CD4-positive, CD25-positive, alpha-beta regulatory T cell (primary cell): Measurements from ENCODE around the gene MBD5. TPM values are rescaled to one million over a fixed set of nuclear protein-coding genes. Genes with fewer than 3 reads are reported as not detected.

Experiments used
- ATAC-seq, 2 donors: fragments of 150-1000 bp; cut with Tn5 transposase; one replicate each; pipeline ENCODE4 v1.10.0; 2021; ENCODE audit warnings: low read depth in 2 of 2, moderate number of reproducible peaks in 2 of 2, moderate library complexity in 1 of 2
- DNase-seq, 3 donors: peaks; one replicate each; pipeline versions ENCODE4 v3.0.0 to v3.0.0-alpha.2; 2012 to 2022; ENCODE audit warnings: mixed read lengths in 1 of 3
- H3K27ac ChIP-seq: one replicate; pipeline ENCODE4 v1.7.0; 2013; ENCODE audit warnings: mild to moderate bottlenecking, low read length; ENCODE audit not compliant: insufficient read depth, poor library complexity, severe bottlenecking
- H3K27me3 ChIP-seq: one replicate; pipeline ENCODE4 v1.7.0; 2013; ENCODE audit warnings: low read length; ENCODE audit not compliant: control insufficient read depth, insufficient read depth
- H3K36me3 ChIP-seq: one replicate; pipeline ENCODE4 v1.7.0; 2013; ENCODE audit warnings: mild to moderate bottlenecking, low read length, moderate library complexity; ENCODE audit not compliant: control insufficient read depth, insufficient read depth
- H3K4me1 ChIP-seq: 2 replicates; pipeline ENCODE4 v1.7.0; 2013; ENCODE audit warnings: mild to moderate bottlenecking, low read length; ENCODE audit not compliant: insufficient read depth, control insufficient read depth, poor library complexity, severe bottlenecking
- H3K4me3 ChIP-seq: one replicate; pipeline ENCODE4 v1.7.0; 2013; ENCODE audit warnings: low read depth, mild to moderate bottlenecking, low read length, moderate library complexity
- H3K9me3 ChIP-seq, 2 experiments: 1 replicate in 1 of 2; 2 replicates in 1 of 2; pipeline ENCODE4 v1.7.0; 2013; ENCODE audit warnings: low read length in 2 of 2, mild to moderate bottlenecking in 1 of 2, moderate library complexity in 1 of 2; ENCODE audit not compliant: control insufficient read depth in 2 of 2
- H3K27ac Mint-ChIP-seq, 3 donors: one replicate each; pipeline ENCODE4 v1.8.0; 2020 to 2022; ENCODE audit warnings: mild to moderate bottlenecking in 3 of 3, mixed read lengths in 3 of 3, moderate library complexity in 2 of 3
- H3K27me3 Mint-ChIP-seq: one replicate; pipeline ENCODE4 v1.8.0; 2022; ENCODE audit warnings: mild to moderate bottlenecking, mixed read lengths
- H3K36me3 Mint-ChIP-seq: one replicate; pipeline ENCODE4 v1.8.0; 2020; ENCODE audit warnings: mixed read lengths
- H3K4me1 Mint-ChIP-seq, 4 donors: one replicate each; pipeline ENCODE4 v1.8.0; 2020 to 2022; ENCODE audit warnings: mixed read lengths in 4 of 4, mild to moderate bottlenecking in 1 of 4
- H3K4me3 Mint-ChIP-seq, 4 donors: one replicate each; pipeline ENCODE4 v1.8.0; 2020 to 2022; ENCODE audit warnings: mild to moderate bottlenecking in 4 of 4, mixed read lengths in 4 of 4, moderate library complexity in 3 of 4
- H3K9me3 Mint-ChIP-seq, 7 donors: one replicate each; pipeline ENCODE4 v1.8.0; 2020 to 2022; ENCODE audit warnings: mixed read lengths in 7 of 7, mild to moderate bottlenecking in 3 of 7, moderate library complexity in 2 of 7
- polyA plus RNA-seq, 4 donors: library from polyadenylated mRNA; unstranded; fragments of 300-500 nt; fragmentation: Illumina TruSeq; gene quantifications; one replicate each; pipeline ENCODE4 v1.2.3, GENCODE V29; 2021
- total RNA-seq: library from RNA; stranded (reverse); gene quantifications from one replicate; pipeline ENCODE4 v1.2.3, GENCODE V29; 2022

The MBD5 gene
- total and polyA plus RNA-seq, 5 donors from 2014 or later, result 11.7 to 62.6 (median 13.1) TPM

- no peak for DNase-seq
- H3K9me3 Mint-ChIP-seq, result peaks cover 6 to 24% (median 11%) of the 10 kb centered on the region in 7 donors
- H3K4me1 Mint-ChIP-seq, result peaks cover 0 to 5% (median 1%) of the 10 kb centered on the region in 4 donors
- H3K4me3 Mint-ChIP-seq, result no peak overlapping the region
- H3K9me3 ChIP-seq, result peaks cover 5 to 11% of the 10 kb centered on the region in 2 experiments
- H3K27me3 ChIP-seq, result no peaks in the 10 kb centered on the region
- no peak for ATAC-seq
- H3K4me3 ChIP-seq, result no peak overlapping the region
- H3K27ac ChIP-seq, result no peak overlapping the region
- H3K27ac Mint-ChIP-seq, result no peak overlapping the region
- peaks cover 21% of the 10 kb centered on the region for H3K36me3 Mint-ChIP-seq
- no peaks in the 10 kb centered on the region for H3K36me3 ChIP-seq
- H3K4me1 ChIP-seq, result no peaks in the 10 kb centered on the region
- no peaks in the 10 kb centered on the region for H3K27me3 Mint-ChIP-seq
Observed at GRCh38 chr2:148221926-148222325, 201.0 kb downstream of the MBD5 start.

- ATAC-seq, result no peak
- no peaks in the 10 kb centered on the region for H3K27me3 Mint-ChIP-seq
- DNase-seq, result no peak
- H3K27ac Mint-ChIP-seq, result no peak overlapping the region
- H3K4me3 Mint-ChIP-seq, result no peak overlapping the region
- H3K9me3 Mint-ChIP-seq, result peaks cover 0 to 28% (median 11%) of the 10 kb centered on the region in 7 donors
- Histone ChIP-seq H3K27me3 (no peaks in the 10 kb centered on the region), H3K9me3 (peaks cover 4 to 9% of the 10 kb centered on the region in 2 experiments), H3K27ac (no peak overlapping the region), H3K4me3 (no peak overlapping the region), H3K4me1 (no peaks in the 10 kb centered on the region), H3K36me3 (peaks cover 28% of the 10 kb centered on the region)
- H3K4me1 Mint-ChIP-seq, result peaks cover 0 to 7% (median 0%) of the 10 kb centered on the region in 4 donors
- H3K36me3 Mint-ChIP-seq, result peaks cover 41% of the 10 kb centered on the region
Observed at GRCh38 chr2:148231858-148232257, 211.0 kb downstream of the MBD5 start.

GRCh38 chr2:148234143-148234542, 213.3 kb downstream of the MBD5 start:
- ATAC-seq, result no peak
- Mint-ChIP-seq H3K4me1 (peaks cover 0 to 7% (median 2%) of the 10 kb centered on the region in 4 donors), H3K4me3 (no peak overlapping the region), H3K9me3 (peaks cover 0 to 27% (median 15%) of the 10 kb centered on the region in 7 donors), H3K27me3 (no peaks in the 10 kb centered on the region), H3K36me3 (peaks cover 57% of the 10 kb centered on the region), H3K27ac (no peak overlapping the region)
- no peak overlapping the region for H3K4me3 ChIP-seq
- no peaks in the 10 kb centered on the region for H3K27me3 ChIP-seq
- no peaks in the 10 kb centered on the region for H3K4me1 ChIP-seq
- no peak for DNase-seq
- H3K9me3 ChIP-seq, result peaks cover 9 to 10% of the 10 kb centered on the region in 2 experiments
- no peak overlapping the region for H3K27ac ChIP-seq
- peaks cover 41% of the 10 kb centered on the region for H3K36me3 ChIP-seq

- DNase-seq, result no peak
- Mint-ChIP-seq H3K4me1 (peaks cover 0 to 5% (median 1%) of the 10 kb centered on the region in 4 donors), H3K4me3 (no peak overlapping the region), H3K27ac (no peak overlapping the region), H3K27me3 (no peaks in the 10 kb centered on the region), H3K9me3 (peaks cover 5 to 30% (median 13%) of the 10 kb centered on the region in 7 donors), H3K36me3 (peaks cover 60% of the 10 kb centered on the region)
- H3K36me3 ChIP-seq, result peaks cover 41% of the 10 kb centered on the region
- H3K4me1 ChIP-seq, result no peaks in the 10 kb centered on the region
- ATAC-seq, result no peak
- no peak overlapping the region for H3K27ac ChIP-seq
- no peak overlapping the region for H3K4me3 ChIP-seq
- H3K27me3 ChIP-seq, result no peaks in the 10 kb centered on the region
- H3K9me3 ChIP-seq, result peaks cover 11 to 20% of the 10 kb centered on the region in 2 experiments
Observed at GRCh38 chr2:148237911-148238310, 217.0 kb downstream of the MBD5 start.

- Mint-ChIP-seq H3K27ac (no peak overlapping the region), H3K36me3 (peaks cover 57% of the 10 kb centered on the region), H3K9me3 (peaks cover 5 to 30% (median 13%) of the 10 kb centered on the region in 7 donors), H3K4me1 (peaks cover 0 to 5% (median 1%) of the 10 kb centered on the region in 4 donors), H3K27me3 (no peaks in the 10 kb centered on the region), H3K4me3 (no peak overlapping the region)
- no peaks in the 10 kb centered on the region for H3K4me1 ChIP-seq
- ATAC-seq, result no peak
- no peaks in the 10 kb centered on the region for H3K27me3 ChIP-seq
- no peak overlapping the region for H3K27ac ChIP-seq
- H3K36me3 ChIP-seq, result peaks cover 41% of the 10 kb centered on the region
- H3K9me3 ChIP-seq, result peaks cover 11 to 20% of the 10 kb centered on the region in 2 experiments
- no peak for DNase-seq
- H3K4me3 ChIP-seq, result no peak overlapping the region
Observed at GRCh38 chr2:148238561-148238960, 217.7 kb downstream of the MBD5 start.

GRCh38 chr2:148240838-148241237, 219.9 kb downstream of the MBD5 start:
- Mint-ChIP-seq H3K4me3 (no peak overlapping the region), H3K4me1 (peaks cover 0 to 5% (median 1%) of the 10 kb centered on the region in 4 donors), H3K9me3 (peaks cover 5 to 30% (median 13%) of the 10 kb centered on the region in 7 donors), H3K27ac (no peak overlapping the region), H3K27me3 (no peaks in the 10 kb centered on the region), H3K36me3 (peaks cover 50% of the 10 kb centered on the region)
- Histone ChIP-seq H3K4me1 (no peaks in the 10 kb centered on the region), H3K36me3 (peaks cover 29% of the 10 kb centered on the region), H3K27ac (no peak overlapping the region), H3K4me3 (no peak overlapping the region), H3K9me3 (peaks cover 11 to 20% of the 10 kb centered on the region in 2 experiments), H3K27me3 (no peaks in the 10 kb centered on the region)
- ATAC-seq (no peak), DNase-seq (no peak)

GRCh38 chr2:148244593-148245292, 223.9 kb downstream of the MBD5 start:
- no peak for DNase-seq
- peaks cover 3 to 11% of the 10 kb centered on the region in 2 experiments for H3K9me3 ChIP-seq
- no peaks in the 10 kb centered on the region for H3K4me1 ChIP-seq
- ATAC-seq, result no peak
- no peak overlapping the region for H3K4me3 ChIP-seq
- Mint-ChIP-seq H3K27me3 (no peaks in the 10 kb centered on the region), H3K27ac (no peak overlapping the region), H3K9me3 (peaks cover 1 to 10% (median 3%) of the 10 kb centered on the region in 7 donors), H3K4me1 (peaks cover 0 to 2% (median 0%) of the 10 kb centered on the region in 4 donors), H3K36me3 (peaks cover 23% of the 10 kb centered on the region), H3K4me3 (no peak overlapping the region)
- H3K36me3 ChIP-seq, result peaks cover 3% of the 10 kb centered on the region
- H3K27ac ChIP-seq, result no peak overlapping the region
- no peaks in the 10 kb centered on the region for H3K27me3 ChIP-seq

- H3K36me3 ChIP-seq, result peaks cover 3% of the 10 kb centered on the region
- no peaks in the 10 kb centered on the region for H3K4me1 ChIP-seq
- no peak overlapping the region for H3K27ac ChIP-seq
- no peak for DNase-seq
- H3K27me3 ChIP-seq, result no peaks in the 10 kb centered on the region
- H3K36me3 Mint-ChIP-seq, result peaks cover 48% of the 10 kb centered on the region
- H3K9me3 ChIP-seq, result peaks cover 13 to 25% of the 10 kb centered on the region in 2 experiments
- ATAC-seq, result no peak
- H3K27me3 Mint-ChIP-seq, result no peaks in the 10 kb centered on the region
- H3K4me1 Mint-ChIP-seq, result peaks cover 0 to 2% (median 0%) of the 10 kb centered on the region in 4 donors
- no peak overlapping the region for H3K27ac Mint-ChIP-seq
- no peak overlapping the region for H3K4me3 Mint-ChIP-seq
- H3K4me3 ChIP-seq, result no peak overlapping the region
- H3K9me3 Mint-ChIP-seq, result peaks cover 0 to 28% (median 11%) of the 10 kb centered on the region in 7 donors
Observed at GRCh38 chr2:148251993-148252392, 231.1 kb downstream of the MBD5 start.
